Esophagus muscularis mucosa (tissue), 4 donors: ENCODE measurements around the gene GOLGA3. TPM values are rescaled to one million over a fixed set of nuclear protein-coding genes. Genes with fewer than 3 reads are reported as not detected.
"Not testable (repeated sequence)": the region's sequence is repeated elsewhere in the genome, so short reads cannot be mapped to it uniquely, and the experiment has no call there.

ENCODE experiments used
- DNase-seq: peaks from one replicate; pipeline ENCODE4 v3.0.0-alpha.2; 2017; ENCODE audit errors: extremely low spot score
- H3K27ac ChIP-seq, 4 donors: fragments of 200-600 bp; sonication (generic); replicated peaks in 1 of 4; 1 replicate in 3 of 4; 2 replicates in 1 of 4; pipeline ENCODE4 v1.5.1; 2016 to 2019; ENCODE audit warnings: mild to moderate bottlenecking in 1 of 4
- H3K27me3 ChIP-seq, 4 donors: fragments of 200-600 bp; sonication (generic); one replicate each; pipeline versions ENCODE4 v1.5.1 to v1.6.0; 2016 to 2019
- H3K36me3 ChIP-seq, 4 donors: fragments of 200-600 bp; sonication (generic); one replicate each; pipeline ENCODE4 v1.5.1; 2016 to 2019
- H3K4me1 ChIP-seq, 4 donors: fragments of 200-600 bp; sonication (generic); one replicate each; pipeline ENCODE4 v1.5.1; 2016 to 2019
- H3K4me3 ChIP-seq, 4 donors: fragments of 200-600 bp; sonication (generic); 1 replicate in 2 of 4; 2 replicates in 2 of 4; pipeline ENCODE4 v1.5.1; 2016 to 2019; ENCODE audit warnings: mild to moderate bottlenecking in 4 of 4, moderate library complexity in 1 of 4
- H3K9me3 ChIP-seq, 4 donors: fragments of 200-600 bp; sonication (generic); 1 replicate in 3 of 4; 2 replicates in 1 of 4; pipeline ENCODE4 v1.5.1; 2016 to 2019
- CTCF ChIP-seq, 3 experiments: fragments of 200-600 bp in 2 of 3; fragments of 450-650 bp in 1 of 3; sonication (generic) in 2 of 3; IDR thresholded peaks; one replicate each; pipeline ENCODE4 v1.5.1; 2017 to 2019; ENCODE audit warnings: antibody characterized with exemption in 3 of 3, mild to moderate bottlenecking in 2 of 3, moderate library complexity in 1 of 3
- EP300 ChIP-seq: sonication (generic); formaldehyde crosslinking; IDR thresholded peaks from one replicate; pipeline ENCODE4 v1.6.1; 2017; ENCODE audit warnings: antibody characterized with exemption
- POLR2A ChIP-seq: fragments of 450-650 bp; IDR thresholded peaks from one replicate; pipeline ENCODE4 v1.6.1; 2017; ENCODE audit warnings: antibody characterized with exemption, moderate library complexity, mild to moderate bottlenecking, low read depth
- POLR2AphosphoS5 ChIP-seq, 2 donors: sonication (generic); formaldehyde crosslinking; IDR thresholded peaks; one replicate each; pipeline ENCODE4 v1.6.1; 2017; ENCODE audit warnings: antibody characterized with exemption in 2 of 2
- WGBS: methylation state at CpG from one replicate; pipeline ENCODE4 v1.1.5; 2018; 5-methylcytosine and 5-hydroxymethylcytosine counted together
- intact Hi-C: fragments of 100-400 bp; cut with DNase I; formaldehyde crosslinking; loops from one replicate; pipeline ENCODE4 v1.15.1; 2023
- total RNA-seq, 4 donors: library from RNA; depleted of rRNA; stranded (reverse); fragments of >200 nt; gene quantifications; one replicate each; pipeline versions ENCODE4 v1.1.0 to v1.2.1, GENCODE V29; 2016

Gene GOLGA3
- total RNA-seq, 4 donors from 2014 or later, result 72.3 to 123 (median 93.4) TPM

- WGBS, result 94% methylated on average over 14 of the region's 14 CpGs
- Histone ChIP-seq H3K4me1 (no peaks in the 10 kb centered on the region), H3K4me3 (no peak overlapping the region), H3K27ac (no peak overlapping the region), H3K36me3 (peaks cover 68 to 94% (median 92%) of the 10 kb centered on the region in 4 donors), H3K9me3 (no peaks in the 10 kb centered on the region), H3K27me3 (no peaks in the 10 kb centered on the region)
- DNase-seq, result no peak
- intact Hi-C loops, result no loop called here
- TF ChIP-seq EP300, result no peak
- no peak for TF ChIP-seq CTCF (IDR thresholded peaks at IDR 0.05)
- TF ChIP-seq POLR2AphosphoS5 (IDR thresholded peaks at IDR 0.05), result no peak
- TF ChIP-seq POLR2A, result no peak
These were observed 32.8 kb downstream of the GOLGA3 start for GRCh38 chr12:132795847-132796246.

DNA sequence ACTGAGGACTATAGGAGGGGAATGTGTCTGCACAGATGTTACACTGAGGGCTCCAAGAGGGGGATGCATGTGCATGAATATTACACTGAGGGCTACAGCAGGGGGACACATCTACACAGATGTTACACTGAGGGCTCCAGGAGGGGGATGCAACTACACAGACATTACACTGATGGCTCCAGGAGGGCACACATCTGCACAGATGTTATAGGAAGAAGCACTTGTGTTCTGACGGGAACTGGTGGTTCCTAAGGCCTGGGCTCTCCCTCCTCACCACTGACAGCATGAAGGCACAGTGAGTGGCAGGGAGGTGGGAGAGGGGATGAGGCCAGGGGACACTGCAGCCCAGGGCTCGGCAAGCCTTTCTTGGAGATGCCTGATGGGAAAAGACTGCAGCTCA is 36.7 kb downstream of the GOLGA3 start:
- intact Hi-C loops, H3K9me3 ChIP-seq, DNase-seq, H3K4me1 ChIP-seq, H3K27me3 ChIP-seq, H3K4me3 ChIP-seq, H3K27ac ChIP-seq: not testable (repeated sequence)
- 100% methylated on average over 2 of the region's 2 CpGs for WGBS
- H3K36me3 ChIP-seq, result peaks cover 56 to 93% (median 86%) of the 10 kb centered on the region in 4 donors

DNA sequence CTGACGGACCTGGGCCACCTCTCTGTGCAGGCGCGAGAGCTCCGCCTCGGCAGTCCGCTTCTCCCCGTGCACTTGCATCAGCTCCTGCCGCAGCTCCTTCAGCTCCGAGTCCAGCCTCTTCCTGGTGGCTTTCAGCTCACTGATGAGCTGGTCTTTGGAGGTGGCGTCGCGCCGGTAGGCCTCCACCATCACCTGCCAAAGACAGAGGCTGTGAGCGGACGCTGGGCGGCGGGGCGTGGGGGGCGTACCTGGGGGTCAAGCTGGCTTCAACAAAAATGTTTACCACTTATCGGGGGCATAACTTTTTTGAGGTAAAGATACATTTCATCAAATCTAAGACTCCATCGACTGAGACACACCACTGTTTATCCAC is 39.6 kb downstream of the GOLGA3 start:
- H3K9me3 ChIP-seq, result no peaks in the 10 kb centered on the region
- H3K27ac ChIP-seq, result no peak overlapping the region
- WGBS, result 94% methylated on average over 20 of the region's 21 CpGs
- peaks cover 58 to 93% (median 85%) of the 10 kb centered on the region in 4 donors for H3K36me3 ChIP-seq
- H3K4me1 ChIP-seq, result no peaks in the 10 kb centered on the region
- no peaks in the 10 kb centered on the region for H3K27me3 ChIP-seq
- no peak overlapping the region for H3K4me3 ChIP-seq
- no peak for TF ChIP-seq POLR2AphosphoS5 (IDR thresholded peaks at IDR 0.05)
- no peak for TF ChIP-seq CTCF (IDR thresholded peaks at IDR 0.05)
- no peak for TF ChIP-seq EP300
- no peak for TF ChIP-seq POLR2A
- DNase-seq, result no peak
- intact Hi-C loops, result no loop called here

GRCh38 chr12:132788375-132789098 is 40.1 kb downstream of the GOLGA3 start:
- WGBS, result 94% methylated on average over 23 of the region's 29 CpGs
- Histone ChIP-seq H3K9me3 (no peaks in the 10 kb centered on the region), H3K36me3 (peaks cover 59 to 93% (median 85%) of the 10 kb centered on the region in 4 donors), H3K27ac (no peak overlapping the region), H3K4me1 (no peaks in the 10 kb centered on the region), H3K27me3 (no peaks in the 10 kb centered on the region), H3K4me3 (no peak overlapping the region)
- TF ChIP-seq POLR2AphosphoS5 (IDR thresholded peaks at IDR 0.05) (no peak), POLR2A (no peak), CTCF (IDR thresholded peaks at IDR 0.05) (no peak), EP300 (no peak)
- DNase-seq, result no peak
- intact Hi-C loops, result no loop called here

DNA sequence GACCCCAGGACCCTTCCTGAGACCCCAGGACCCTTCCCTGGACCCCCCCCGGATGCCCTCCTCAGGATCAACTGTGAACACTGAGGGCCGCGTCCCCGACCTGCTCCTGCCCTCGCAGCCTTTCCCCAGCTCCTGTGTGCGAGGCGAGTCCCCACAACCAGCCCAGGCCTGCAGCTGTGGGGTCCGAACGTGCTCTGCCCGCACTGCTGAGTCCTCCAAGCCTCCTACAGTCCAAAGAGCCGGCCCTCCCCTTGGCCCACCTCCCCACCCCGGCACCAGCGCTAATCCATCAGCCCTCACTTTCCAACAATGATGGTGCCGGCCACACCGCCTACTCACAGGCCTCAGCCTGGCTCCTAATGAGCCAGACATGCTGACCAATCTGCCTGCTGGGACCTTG is 40.8 kb downstream of the GOLGA3 start:
- 98% methylated on average over 15 of the region's 15 CpGs for WGBS
- H3K36me3 ChIP-seq, result peaks cover 64 to 98% (median 90%) of the 10 kb centered on the region in 4 donors
- intact Hi-C loops, result no loop called here

More for the DNA sequence above, 40.8 kb downstream of the GOLGA3 start:
- Histone ChIP-seq H3K4me3 (no peak overlapping the region), H3K27me3 (no peaks in the 10 kb centered on the region), H3K27ac (no peak overlapping the region), H3K9me3 (no peaks in the 10 kb centered on the region), H3K4me1 (no peaks in the 10 kb centered on the region)
- TF ChIP-seq CTCF (IDR thresholded peaks at IDR 0.05), result no peak
- no peak for TF ChIP-seq EP300
- no peak for TF ChIP-seq POLR2AphosphoS5 (IDR thresholded peaks at IDR 0.05)
- DNase-seq, result no peak
